Stimulated activated CD4-positive, alpha-beta T cell treated with anti-CD3 and anti-CD28 coated beads, Interleukin-12 subunit alpha, Interleukin-12 subunit beta, amount 100 ng/mL, for 24 hours (primary cell): ENCODE data around the gene PML.

Source experiments
- DNase-seq, 2 experiments: peaks; one replicate each; pipeline ENCODE4 v3.0.0-alpha.2; 2020; ENCODE audit warnings: low read depth in 2 of 2

The PML gene

GRCh38 chr15:74007820-74008371, 13.4 kb downstream of the PML start:
- DNase-seq: no peak

- no peak for DNase-seq
Measured at GRCh38 chr15:74008901-74009300, 14.4 kb downstream of the PML start.

- DNase-seq: no peak
Measured at GRCh38 chr15:74010929-74011540, 16.5 kb downstream of the PML start.

- DNase-seq: no peak
Measured at GRCh38 chr15:74011610-74012009, 17.1 kb downstream of the PML start.

DNA sequence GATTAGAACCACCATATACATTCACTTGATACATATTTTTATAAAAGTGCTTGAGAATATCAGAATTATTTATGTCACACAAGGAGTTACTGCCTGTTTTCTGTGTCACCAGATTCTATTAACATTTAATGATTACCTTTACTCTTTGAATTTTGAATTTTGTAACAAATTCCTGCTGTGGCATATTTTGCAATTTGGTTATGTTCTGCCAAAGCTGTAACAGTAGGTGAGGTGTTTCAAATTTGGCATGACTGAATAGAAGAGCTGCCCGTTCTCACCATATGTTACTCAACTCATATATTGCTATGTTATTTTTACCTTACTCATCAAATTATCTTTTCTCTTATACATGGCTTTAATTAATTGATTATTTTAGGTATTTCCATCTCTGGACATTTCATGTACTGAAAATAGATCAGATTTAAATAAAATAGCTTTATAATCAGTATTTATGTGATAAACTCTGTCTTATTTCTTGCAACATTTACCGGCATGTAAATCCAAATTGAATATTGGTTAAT, 18.9 kb downstream of the PML start:
- no peak for DNase-seq

GRCh38 chr15:74019734-74020133, 25.2 kb downstream of the PML start:
- DNase-seq: no peak

DNA sequence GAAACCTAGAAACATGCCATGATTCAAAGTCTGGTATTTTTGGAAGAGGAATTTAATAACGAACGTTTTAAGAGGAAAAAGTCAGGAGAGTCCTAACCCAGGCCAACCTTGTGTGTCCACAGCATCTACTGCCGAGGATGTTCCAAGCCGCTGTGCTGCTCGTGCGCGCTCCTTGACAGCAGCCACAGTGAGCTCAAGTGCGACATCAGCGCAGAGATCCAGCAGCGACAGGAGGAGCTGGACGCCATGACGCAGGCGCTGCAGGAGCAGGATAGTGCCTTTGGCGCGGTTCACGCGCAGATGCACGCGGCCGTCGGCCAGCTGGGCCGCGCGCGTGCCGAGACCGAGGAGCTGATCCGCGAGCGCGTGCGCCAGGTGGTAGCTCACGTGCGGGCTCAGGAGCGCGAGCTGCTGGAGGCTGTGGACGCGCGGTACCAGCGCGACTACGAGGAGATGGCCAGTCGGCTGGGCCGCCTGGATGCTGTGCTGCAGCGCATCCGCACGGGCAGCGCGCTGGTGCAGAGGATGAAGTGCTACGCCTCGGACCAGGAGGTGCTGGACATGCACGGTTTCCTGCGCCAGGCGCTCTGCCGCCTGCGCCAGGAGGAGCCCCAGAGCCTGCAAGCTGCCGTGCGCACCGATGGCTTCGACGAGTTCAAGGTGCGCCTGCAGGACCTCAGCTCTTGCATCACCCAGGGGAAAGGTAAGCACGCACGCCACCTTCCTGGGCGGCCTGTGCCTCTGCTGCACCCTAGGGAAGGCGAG, 28.4 kb downstream of the PML start:
- DNase-seq: no peak

- DNase-seq: no peak
Measured at GRCh38 chr15:74024687-74025086, 30.2 kb downstream of the PML start.

DNA sequence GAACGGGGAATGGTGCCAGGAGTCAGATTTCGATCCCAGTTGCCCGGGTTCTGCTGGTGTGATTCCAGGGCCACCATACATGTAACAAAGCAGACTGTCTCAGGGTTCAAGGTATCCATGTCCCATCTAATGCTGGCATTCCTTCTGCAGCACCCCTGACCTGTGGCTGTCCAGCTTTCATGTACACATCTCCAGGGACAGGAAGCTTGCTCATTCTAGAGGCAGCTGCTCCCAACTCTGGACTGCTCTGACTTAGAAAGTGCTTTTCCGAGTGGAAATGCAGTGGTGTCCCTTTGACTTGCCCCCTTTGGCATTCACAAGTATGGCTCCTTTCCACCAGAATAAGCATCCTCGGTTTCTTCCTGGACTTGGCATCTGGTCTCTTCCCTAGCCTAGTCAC, 30.9 kb downstream of the PML start:
- DNase-seq: no peak

GRCh38 chr15:74027688-74028087, 33.2 kb downstream of the PML start:
- DNase-seq: no peak

GRCh38 chr15:74028646-74029045, 34.1 kb downstream of the PML start:
- DNase-seq: no peak

- DNase-seq: no peak
Measured at GRCh38 chr15:74032046-74032445, 37.5 kb downstream of the PML start.

DNA sequence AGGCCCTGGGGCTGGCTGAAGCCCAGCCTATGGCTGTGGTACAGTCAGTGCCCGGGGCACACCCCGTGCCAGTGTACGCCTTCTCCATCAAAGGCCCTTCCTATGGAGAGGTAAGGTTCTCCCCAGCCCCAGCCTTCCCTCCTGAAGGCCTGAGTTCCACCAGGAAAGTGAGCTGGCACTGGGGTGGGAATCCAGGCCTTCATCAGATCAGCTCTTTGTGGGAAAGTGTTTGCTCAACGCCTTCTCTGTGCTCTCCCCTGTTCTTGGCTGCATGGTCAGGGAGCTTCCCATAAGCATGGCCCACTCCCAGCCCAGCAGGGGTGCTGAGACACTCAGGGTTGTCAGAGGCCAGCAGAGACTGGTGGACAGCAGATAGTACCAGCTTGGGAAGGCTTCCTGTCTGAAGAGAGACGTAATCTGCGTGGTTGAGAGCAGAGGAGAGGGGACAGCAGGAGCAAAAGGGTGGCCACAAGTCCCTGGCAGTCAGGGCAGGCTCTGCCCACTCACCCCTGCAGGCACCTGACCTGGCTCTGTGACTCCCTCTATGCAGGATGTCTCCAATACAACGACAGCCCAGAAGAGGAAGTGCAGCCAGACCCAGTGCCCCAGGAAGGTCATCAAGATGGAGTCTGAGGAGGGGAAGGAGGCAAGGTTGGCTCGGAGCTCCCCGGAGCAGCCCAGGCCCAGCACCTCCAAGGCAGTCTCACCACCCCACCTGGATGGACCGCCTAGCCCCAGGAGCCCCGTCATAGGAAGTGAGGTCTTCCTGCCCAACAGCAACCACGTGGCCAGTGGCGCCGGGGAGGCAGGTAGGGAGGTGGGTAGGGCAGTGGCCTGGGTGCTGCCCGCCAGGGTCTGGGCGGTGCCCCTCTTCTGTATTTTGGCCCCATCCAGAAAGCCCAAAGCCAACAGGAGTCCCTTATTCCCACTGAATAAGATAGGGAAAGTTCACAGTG, 38.4 kb downstream of the PML start:
- DNase-seq: no peak

DNA sequence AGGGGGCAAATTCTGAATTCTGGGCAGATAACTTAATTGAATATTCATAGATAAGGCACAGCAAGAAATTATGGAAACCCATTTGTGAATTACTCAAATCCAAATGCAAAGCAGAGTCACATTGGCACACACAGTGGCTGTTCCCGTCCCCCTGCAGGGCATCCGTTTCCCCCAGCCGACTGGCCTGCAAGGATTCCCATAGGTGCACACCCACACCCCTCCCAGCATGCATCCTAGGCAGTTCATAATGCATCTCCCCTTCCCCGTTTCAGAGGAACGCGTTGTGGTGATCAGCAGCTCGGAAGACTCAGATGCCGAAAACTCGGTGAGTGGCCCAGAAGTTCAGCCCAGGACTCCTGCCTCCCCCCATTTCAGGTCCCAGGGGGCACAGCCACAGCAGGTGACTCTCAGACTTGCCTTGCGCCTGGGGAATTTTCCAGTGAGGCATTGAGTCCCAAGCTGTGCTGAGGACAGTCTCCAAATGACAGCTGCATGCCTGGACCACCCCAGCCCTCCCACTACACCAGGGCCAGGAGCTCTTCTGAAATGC, 39.8 kb downstream of the PML start:
- no peak for DNase-seq

GRCh38 chr15:74035121-74036017, 40.9 kb downstream of the PML start:
- no peak for DNase-seq

- DNase-seq: no peak
Measured at GRCh38 chr15:74036271-74037170, 42.0 kb downstream of the PML start.

GRCh38 chr15:74037171-74038117, 42.9 kb downstream of the PML start:
- no peak for DNase-seq
